WTC11 (cell line): ENCODE measurements around the gene PHACTR3. TPM values are rescaled to one million over a fixed set of nuclear protein-coding genes. Genes with fewer than 3 reads are reported as not detected.

Experiments used
- ATAC-seq: fragments of 200-7000 bp; cut with Tn5 transposase; 2 replicates; pipeline ENCODE4 v1.10.0; 2021; ENCODE audit warnings: mild to moderate bottlenecking, moderate library complexity
- CTCF ChIA-PET: fragments of 300-600 bp; sonication (Branson Sonifier 250); formaldehyde crosslinking; loops from one replicate; lab custom pipeline; 2021; ENCODE audit warnings: antibody characterized with exemption; lab: Charles Lee
- POLR2A ChIA-PET: fragments of 350-600 bp; sonication (Branson Sonifier 250); formaldehyde crosslinking; loops from one replicate; lab custom pipeline; 2021; ENCODE audit warnings: antibody characterized with exemption; lab: Charles Lee
- DNase-seq: peaks from one replicate; pipeline ENCODE4 v3.0.0; 2021; ENCODE audit warnings: low spot score
- H3K27ac Mint-ChIP-seq: 2 replicates; pipeline ENCODE4 v1.8.0; 2021; ENCODE audit warnings: mixed read lengths
- H3K27me3 Mint-ChIP-seq: 2 replicates; pipeline ENCODE4 v1.8.0; 2021; ENCODE audit warnings: low read depth, mild to moderate bottlenecking, moderate library complexity, mixed read lengths
- H3K36me3 Mint-ChIP-seq: 2 replicates; pipeline ENCODE4 v1.8.0; 2021; ENCODE audit warnings: mixed read lengths
- H3K4me1 Mint-ChIP-seq: 2 replicates; pipeline ENCODE4 v1.8.0; 2022; ENCODE audit warnings: mixed read lengths
- H3K4me3 Mint-ChIP-seq: 2 replicates; pipeline ENCODE4 v1.8.0; 2021; ENCODE audit warnings: mild to moderate bottlenecking, moderate library complexity, mixed read lengths
- H3K9me3 Mint-ChIP-seq: 2 replicates; pipeline ENCODE4 v1.8.0; 2021; ENCODE audit warnings: mixed read lengths
- CBFB ChIP-seq: sonication (generic); formaldehyde crosslinking; IDR thresholded peaks from 2 replicates; pipeline ENCODE4 v1.8.1; 2022; ENCODE audit warnings: mild to moderate bottlenecking, low read depth, missing genetic modification reagents
- FOXJ3 ChIP-seq: sonication (generic); formaldehyde crosslinking; IDR thresholded peaks from 2 replicates; pipeline ENCODE4 v1.9.0; 2021; ENCODE audit warnings: missing genetic modification reagents, mild to moderate bottlenecking, borderline replicate concordance
- KAT7 ChIP-seq: sonication (generic); formaldehyde crosslinking; IDR thresholded peaks from 2 replicates; pipeline ENCODE4 v1.8.1; 2023; ENCODE audit warnings: missing genetic modification reagents, mild to moderate bottlenecking, borderline replicate concordance
- MYBL2 ChIP-seq: sonication (generic); formaldehyde crosslinking; IDR thresholded peaks from 2 replicates; pipeline ENCODE4 v1.8.1; 2023; ENCODE audit warnings: mild to moderate bottlenecking, moderate library complexity, missing genetic modification reagents
- NFE2L1 ChIP-seq: sonication (generic); formaldehyde crosslinking; IDR thresholded peaks from 2 replicates; pipeline ENCODE4 v1.8.1; 2023; ENCODE audit warnings: missing genetic modification reagents
- TCF7 ChIP-seq: sonication (generic); formaldehyde crosslinking; IDR thresholded peaks from 2 replicates; pipeline ENCODE4 v1.8.0; 2022; ENCODE audit warnings: mild to moderate bottlenecking, low read depth, missing genetic modification reagents, moderate library complexity
- TEAD1 ChIP-seq: sonication (generic); formaldehyde crosslinking; IDR thresholded peaks from 2 replicates; pipeline ENCODE4 v1.8.0; 2022; ENCODE audit warnings: mild to moderate bottlenecking, missing genetic modification reagents
- TEAD4 ChIP-seq: sonication (generic); formaldehyde crosslinking; IDR thresholded peaks from 2 replicates; pipeline ENCODE4 v1.8.0; 2022; ENCODE audit warnings: mild to moderate bottlenecking, missing genetic modification reagents
- ZNF219 ChIP-seq: sonication (generic); formaldehyde crosslinking; IDR thresholded peaks from 2 replicates; pipeline ENCODE4 v1.8.0; 2023; ENCODE audit warnings: missing genetic modification reagents, mild to moderate bottlenecking, borderline replicate concordance
- total RNA-seq: library from RNA; stranded (reverse); gene quantifications from 3 replicates; pipeline ENCODE4 v1.2.3, GENCODE V29; 2021
- TF ChIP-seq, protein P1 (sequence below): sonication (generic); formaldehyde crosslinking; conservative IDR thresholded peaks from 2 replicates; pipeline ENCODE4 v1.8.1; 2023; ENCODE audit warnings: mild to moderate bottlenecking, low read depth, missing genetic modification reagents, moderate library complexity
- TF ChIP-seq, protein P2 (sequence below): fragments of 250-450 bp; sonication (Bioruptor Pico); IDR thresholded peaks from 2 replicates; pipeline ENCODE4 v1.9.0; 2021; ENCODE audit warnings: mild to moderate bottlenecking, borderline replicate concordance
- TF ChIP-seq, protein P3 (sequence below): sonication (generic); formaldehyde crosslinking; IDR thresholded peaks from 2 replicates; pipeline ENCODE4 v1.8.1; 2023; ENCODE audit warnings: mild to moderate bottlenecking, missing genetic modification reagents, borderline replicate concordance
- TF ChIP-seq, protein P4 (sequence below): sonication (generic); formaldehyde crosslinking; IDR thresholded peaks from 2 replicates; pipeline ENCODE4 v1.8.1; 2023; ENCODE audit warnings: mild to moderate bottlenecking, missing genetic modification reagents, moderate library complexity
- TF ChIP-seq, protein P5 (sequence below): sonication (generic); formaldehyde crosslinking; IDR thresholded peaks from 2 replicates; pipeline ENCODE4 v1.8.1; 2023; ENCODE audit warnings: mild to moderate bottlenecking, missing genetic modification reagents, moderate library complexity
- TF ChIP-seq, protein P6 (sequence below): sonication (generic); formaldehyde crosslinking; IDR thresholded peaks from 2 replicates; pipeline ENCODE4 v1.8.1; 2023; ENCODE audit warnings: mild to moderate bottlenecking, missing genetic modification reagents

Gene PHACTR3
- total RNA-seq, 1 experiment from 2014 or later, result 0.28 TPM

DNA sequence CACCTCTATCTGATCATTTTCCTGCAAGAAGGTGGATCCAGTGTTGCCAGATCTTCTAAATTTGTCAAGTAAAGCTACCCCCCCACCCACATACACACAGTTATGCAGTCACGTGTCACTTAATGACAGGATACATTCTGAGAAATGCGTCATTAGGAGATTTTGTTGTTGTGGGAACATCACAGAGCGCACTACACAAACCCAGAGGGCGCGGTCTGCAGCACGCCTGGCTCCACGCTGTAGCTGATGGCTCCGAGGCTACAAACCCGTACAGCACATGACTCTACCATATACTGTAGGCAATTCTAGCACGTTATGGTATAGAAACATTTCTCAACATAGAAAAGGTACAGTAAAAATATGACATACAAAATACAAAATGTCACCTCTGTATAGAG is 202.2 kb downstream of the PHACTR3 start (continued):
- TF ChIP-seq CBFB (CRISPR knock-in tag) (no peak), NFE2L1 (no peak), TEAD4 (no peak), TEAD1 (CRISPR knock-in tag) (no peak)
- TF ChIP-seq, protein P1, sequence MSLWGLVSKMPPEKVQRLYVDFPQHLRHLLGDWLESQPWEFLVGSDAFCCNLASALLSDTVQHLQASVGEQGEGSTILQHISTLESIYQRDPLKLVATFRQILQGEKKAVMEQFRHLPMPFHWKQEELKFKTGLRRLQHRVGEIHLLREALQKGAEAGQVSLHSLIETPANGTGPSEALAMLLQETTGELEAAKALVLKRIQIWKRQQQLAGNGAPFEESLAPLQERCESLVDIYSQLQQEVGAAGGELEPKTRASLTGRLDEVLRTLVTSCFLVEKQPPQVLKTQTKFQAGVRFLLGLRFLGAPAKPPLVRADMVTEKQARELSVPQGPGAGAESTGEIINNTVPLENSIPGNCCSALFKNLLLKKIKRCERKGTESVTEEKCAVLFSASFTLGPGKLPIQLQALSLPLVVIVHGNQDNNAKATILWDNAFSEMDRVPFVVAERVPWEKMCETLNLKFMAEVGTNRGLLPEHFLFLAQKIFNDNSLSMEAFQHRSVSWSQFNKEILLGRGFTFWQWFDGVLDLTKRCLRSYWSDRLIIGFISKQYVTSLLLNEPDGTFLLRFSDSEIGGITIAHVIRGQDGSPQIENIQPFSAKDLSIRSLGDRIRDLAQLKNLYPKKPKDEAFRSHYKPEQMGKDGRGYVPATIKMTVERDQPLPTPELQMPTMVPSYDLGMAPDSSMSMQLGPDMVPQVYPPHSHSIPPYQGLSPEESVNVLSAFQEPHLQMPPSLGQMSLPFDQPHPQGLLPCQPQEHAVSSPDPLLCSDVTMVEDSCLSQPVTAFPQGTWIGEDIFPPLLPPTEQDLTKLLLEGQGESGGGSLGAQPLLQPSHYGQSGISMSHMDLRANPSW (CRISPR knock-in tag), result no peak
- TF ChIP-seq, protein P2, sequence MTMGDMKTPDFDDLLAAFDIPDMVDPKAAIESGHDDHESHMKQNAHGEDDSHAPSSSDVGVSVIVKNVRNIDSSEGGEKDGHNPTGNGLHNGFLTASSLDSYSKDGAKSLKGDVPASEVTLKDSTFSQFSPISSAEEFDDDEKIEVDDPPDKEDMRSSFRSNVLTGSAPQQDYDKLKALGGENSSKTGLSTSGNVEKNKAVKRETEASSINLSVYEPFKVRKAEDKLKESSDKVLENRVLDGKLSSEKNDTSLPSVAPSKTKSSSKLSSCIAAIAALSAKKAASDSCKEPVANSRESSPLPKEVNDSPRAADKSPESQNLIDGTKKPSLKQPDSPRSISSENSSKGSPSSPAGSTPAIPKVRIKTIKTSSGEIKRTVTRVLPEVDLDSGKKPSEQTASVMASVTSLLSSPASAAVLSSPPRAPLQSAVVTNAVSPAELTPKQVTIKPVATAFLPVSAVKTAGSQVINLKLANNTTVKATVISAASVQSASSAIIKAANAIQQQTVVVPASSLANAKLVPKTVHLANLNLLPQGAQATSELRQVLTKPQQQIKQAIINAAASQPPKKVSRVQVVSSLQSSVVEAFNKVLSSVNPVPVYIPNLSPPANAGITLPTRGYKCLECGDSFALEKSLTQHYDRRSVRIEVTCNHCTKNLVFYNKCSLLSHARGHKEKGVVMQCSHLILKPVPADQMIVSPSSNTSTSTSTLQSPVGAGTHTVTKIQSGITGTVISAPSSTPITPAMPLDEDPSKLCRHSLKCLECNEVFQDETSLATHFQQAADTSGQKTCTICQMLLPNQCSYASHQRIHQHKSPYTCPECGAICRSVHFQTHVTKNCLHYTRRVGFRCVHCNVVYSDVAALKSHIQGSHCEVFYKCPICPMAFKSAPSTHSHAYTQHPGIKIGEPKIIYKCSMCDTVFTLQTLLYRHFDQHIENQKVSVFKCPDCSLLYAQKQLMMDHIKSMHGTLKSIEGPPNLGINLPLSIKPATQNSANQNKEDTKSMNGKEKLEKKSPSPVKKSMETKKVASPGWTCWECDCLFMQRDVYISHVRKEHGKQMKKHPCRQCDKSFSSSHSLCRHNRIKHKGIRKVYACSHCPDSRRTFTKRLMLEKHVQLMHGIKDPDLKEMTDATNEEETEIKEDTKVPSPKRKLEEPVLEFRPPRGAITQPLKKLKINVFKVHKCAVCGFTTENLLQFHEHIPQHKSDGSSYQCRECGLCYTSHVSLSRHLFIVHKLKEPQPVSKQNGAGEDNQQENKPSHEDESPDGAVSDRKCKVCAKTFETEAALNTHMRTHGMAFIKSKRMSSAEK (CRISPR knock-in tag), result no peak
- TF ChIP-seq, protein P3, sequence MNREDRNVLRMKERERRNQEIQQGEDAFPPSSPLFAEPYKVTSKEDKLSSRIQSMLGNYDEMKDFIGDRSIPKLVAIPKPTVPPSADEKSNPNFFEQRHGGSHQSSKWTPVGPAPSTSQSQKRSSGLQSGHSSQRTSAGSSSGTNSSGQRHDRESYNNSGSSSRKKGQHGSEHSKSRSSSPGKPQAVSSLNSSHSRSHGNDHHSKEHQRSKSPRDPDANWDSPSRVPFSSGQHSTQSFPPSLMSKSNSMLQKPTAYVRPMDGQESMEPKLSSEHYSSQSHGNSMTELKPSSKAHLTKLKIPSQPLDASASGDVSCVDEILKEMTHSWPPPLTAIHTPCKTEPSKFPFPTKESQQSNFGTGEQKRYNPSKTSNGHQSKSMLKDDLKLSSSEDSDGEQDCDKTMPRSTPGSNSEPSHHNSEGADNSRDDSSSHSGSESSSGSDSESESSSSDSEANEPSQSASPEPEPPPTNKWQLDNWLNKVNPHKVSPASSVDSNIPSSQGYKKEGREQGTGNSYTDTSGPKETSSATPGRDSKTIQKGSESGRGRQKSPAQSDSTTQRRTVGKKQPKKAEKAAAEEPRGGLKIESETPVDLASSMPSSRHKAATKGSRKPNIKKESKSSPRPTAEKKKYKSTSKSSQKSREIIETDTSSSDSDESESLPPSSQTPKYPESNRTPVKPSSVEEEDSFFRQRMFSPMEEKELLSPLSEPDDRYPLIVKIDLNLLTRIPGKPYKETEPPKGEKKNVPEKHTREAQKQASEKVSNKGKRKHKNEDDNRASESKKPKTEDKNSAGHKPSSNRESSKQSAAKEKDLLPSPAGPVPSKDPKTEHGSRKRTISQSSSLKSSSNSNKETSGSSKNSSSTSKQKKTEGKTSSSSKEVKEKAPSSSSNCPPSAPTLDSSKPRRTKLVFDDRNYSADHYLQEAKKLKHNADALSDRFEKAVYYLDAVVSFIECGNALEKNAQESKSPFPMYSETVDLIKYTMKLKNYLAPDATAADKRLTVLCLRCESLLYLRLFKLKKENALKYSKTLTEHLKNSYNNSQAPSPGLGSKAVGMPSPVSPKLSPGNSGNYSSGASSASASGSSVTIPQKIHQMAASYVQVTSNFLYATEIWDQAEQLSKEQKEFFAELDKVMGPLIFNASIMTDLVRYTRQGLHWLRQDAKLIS (CRISPR knock-in tag), result no peak

DNA sequence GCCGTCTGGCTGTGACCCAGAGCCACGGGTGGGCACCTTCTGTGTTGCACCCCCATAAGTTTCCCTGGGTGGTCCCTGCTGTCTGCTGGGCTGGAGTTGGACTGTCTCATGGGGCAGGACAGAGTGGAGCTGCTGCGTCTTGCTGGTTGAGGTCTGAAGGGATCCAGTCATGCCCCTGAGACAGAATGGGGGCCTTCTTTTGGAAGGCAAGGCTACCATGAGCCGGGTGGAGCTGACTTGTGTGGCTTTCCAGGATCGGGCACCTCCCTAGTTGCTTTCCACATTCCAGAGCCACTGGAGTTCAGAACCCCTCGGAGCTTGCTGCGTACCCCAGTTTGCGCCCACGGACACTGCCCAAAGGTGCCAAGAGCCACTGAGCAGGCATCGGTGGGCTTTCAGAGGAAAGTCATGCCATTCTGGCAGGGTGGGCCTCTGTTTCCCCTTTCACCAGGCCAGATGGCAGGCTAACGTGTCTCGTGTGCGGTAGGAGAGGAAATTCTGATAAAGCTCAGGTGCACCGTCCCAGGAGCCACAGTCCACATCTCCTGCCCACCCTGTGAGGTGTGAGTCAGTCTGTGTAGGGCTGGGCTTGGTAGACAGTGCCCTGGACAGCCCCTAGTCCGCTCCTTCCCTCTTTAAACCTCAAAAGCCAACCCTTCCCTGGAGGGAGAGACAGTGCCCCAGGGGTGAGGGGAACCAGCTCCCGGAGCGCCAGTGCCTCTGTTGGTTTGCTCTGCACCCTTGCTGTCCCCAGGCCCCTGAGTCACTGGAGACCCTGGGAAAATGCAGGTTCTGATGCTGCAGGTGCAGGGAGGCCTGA is 203.8 kb downstream of the PHACTR3 start:
- Mint-ChIP-seq H3K27ac (no peak overlapping the region), H3K4me1 (0 out of 2 replicates have a peak, but pooled peaks cover 4% of the 10 kb centered on the region), H3K36me3 (no peaks in the 10 kb centered on the region), H3K9me3 (no peaks in the 10 kb centered on the region), H3K27me3 (peaks cover 9% of the 10 kb centered on the region), H3K4me3 (no peak overlapping the region)
- ATAC-seq (no peak), DNase-seq (no peak)
- TF ChIP-seq TCF7 (CRISPR knock-in tag), result no peak
- POLR2A ChIA-PET, result no interaction called here
- CTCF ChIA-PET, result no interaction called here

DNA sequence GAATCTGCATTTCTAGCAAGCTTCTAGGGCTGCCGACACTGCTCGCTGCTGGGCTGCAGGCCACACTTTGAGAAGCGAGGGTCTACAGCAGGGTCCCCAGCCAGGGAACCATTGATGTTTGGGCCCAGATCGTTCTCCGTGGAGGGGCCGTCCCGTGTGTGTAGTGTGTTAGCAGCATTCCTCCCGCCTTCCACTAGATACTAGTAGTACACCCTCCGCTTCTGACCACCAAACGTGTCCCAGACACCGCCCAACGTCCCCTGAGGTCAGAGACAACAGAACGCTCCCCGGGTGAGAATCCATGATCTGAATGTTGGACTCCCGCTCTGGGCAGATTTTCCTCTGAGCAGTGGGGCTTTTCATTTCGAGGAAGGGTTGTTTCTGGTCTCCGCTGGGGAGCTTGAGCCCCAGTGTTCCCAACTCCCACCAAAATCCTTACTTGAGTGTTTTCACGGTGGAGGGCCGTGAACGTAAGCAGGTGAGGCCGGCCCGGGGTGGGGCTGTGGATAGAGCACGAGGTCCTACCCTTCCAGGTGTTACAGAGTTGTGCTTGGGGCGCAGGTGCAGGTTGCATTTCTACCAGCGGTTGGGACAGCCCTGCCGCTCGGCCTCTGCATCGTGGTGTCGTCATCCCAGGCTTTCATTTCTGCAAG is 204.5 kb downstream of the PHACTR3 start:
- H3K27ac Mint-ChIP-seq, result no peak overlapping the region
- H3K4me3 Mint-ChIP-seq, result no peak overlapping the region
- ATAC-seq (no peak), DNase-seq (no peak)
- POLR2A ChIA-PET, result no interaction called here
- CTCF ChIA-PET, result no interaction called here
- peaks cover 11% of the 10 kb centered on the region for H3K27me3 Mint-ChIP-seq
- no peaks in the 10 kb centered on the region for H3K36me3 Mint-ChIP-seq
- no peaks in the 10 kb centered on the region for H3K9me3 Mint-ChIP-seq
- 0 out of 2 replicates have a peak, but pooled peaks cover 4% of the 10 kb centered on the region for H3K4me1 Mint-ChIP-seq
- TF ChIP-seq ZNF219 (CRISPR knock-in tag), result no peak
- TF ChIP-seq, protein P4, sequence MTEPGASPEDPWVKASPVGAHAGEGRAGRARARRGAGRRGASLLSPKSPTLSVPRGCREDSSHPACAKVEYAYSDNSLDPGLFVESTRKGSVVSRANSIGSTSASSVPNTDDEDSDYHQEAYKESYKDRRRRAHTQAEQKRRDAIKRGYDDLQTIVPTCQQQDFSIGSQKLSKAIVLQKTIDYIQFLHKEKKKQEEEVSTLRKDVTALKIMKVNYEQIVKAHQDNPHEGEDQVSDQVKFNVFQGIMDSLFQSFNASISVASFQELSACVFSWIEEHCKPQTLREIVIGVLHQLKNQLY (CRISPR knock-in tag), result no peak
- TF ChIP-seq MYBL2 (CRISPR knock-in tag), result no peak
- no peak for TF ChIP-seq KAT7
- TF ChIP-seq, protein P5, sequence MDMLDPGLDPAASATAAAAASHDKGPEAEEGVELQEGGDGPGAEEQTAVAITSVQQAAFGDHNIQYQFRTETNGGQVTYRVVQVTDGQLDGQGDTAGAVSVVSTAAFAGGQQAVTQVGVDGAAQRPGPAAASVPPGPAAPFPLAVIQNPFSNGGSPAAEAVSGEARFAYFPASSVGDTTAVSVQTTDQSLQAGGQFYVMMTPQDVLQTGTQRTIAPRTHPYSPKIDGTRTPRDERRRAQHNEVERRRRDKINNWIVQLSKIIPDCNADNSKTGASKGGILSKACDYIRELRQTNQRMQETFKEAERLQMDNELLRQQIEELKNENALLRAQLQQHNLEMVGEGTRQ, result no peak
- TF ChIP-seq, protein P6, sequence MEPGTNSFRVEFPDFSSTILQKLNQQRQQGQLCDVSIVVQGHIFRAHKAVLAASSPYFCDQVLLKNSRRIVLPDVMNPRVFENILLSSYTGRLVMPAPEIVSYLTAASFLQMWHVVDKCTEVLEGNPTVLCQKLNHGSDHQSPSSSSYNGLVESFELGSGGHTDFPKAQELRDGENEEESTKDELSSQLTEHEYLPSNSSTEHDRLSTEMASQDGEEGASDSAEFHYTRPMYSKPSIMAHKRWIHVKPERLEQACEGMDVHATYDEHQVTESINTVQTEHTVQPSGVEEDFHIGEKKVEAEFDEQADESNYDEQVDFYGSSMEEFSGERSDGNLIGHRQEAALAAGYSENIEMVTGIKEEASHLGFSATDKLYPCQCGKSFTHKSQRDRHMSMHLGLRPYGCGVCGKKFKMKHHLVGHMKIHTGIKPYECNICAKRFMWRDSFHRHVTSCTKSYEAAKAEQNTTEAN (CRISPR knock-in tag), result no peak
- TF ChIP-seq FOXJ3 (CRISPR knock-in tag), result no peak
